GM13976 (cell line): Measurements from ENCODE around the gene INHBA.

Source experiments
- DNase-seq: peaks from one replicate; pipeline ENCODE4 v3.0.0; 2012; ENCODE audit warnings: low spot score
- in situ Hi-C: fragments of 300-500 bp; cut with MboI; formaldehyde crosslinking; loops from one replicate; pipeline ENCODE4 v1.12.0; 2022; ENCODE audit warnings: low sequenced_read_pairs, mixed read lengths, inconsistent platforms; ENCODE audit not compliant: unreplicated experiment
- TF ChIP-seq, protein P1 (sequence below): IDR thresholded peaks from 2 replicates; pipeline ENCODE4 v1.5.1; 2012; ENCODE audit warnings: borderline replicate concordance, mild to moderate bottlenecking; ENCODE audit not compliant: insufficient read depth; ENCODE audit errors: extremely low read depth, missing control alignments, control extremely low read depth

Gene INHBA

DNA sequence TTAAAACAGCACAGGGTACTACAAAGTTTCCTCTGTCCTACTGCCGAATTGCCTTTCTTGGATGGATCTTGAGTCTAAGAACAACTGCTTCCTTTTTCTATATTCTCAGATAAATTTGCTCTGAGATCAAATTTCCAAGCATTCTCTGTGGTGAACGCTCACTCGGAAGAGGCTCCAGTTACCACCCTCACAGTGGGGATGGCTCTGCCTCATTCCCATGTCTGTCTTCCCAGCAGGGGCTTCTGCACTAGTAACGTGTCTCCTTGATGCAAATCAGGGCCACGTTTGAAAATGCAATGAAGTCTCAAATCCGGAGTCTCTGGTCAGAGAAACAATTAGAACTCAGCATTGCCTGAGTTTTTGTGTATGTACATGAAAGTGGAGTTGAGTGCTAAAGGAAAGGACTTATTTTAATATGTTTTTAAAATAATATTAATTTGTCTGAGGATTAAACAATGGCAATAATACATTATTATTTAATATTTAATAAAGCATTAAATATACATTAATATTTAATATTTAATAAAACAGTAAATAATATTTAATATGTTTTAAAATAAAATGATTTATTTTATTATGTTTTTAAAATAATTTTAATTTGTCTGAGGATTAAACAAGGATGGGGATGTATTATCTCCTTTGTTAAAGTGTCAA is 61.8 kb downstream of the INHBA start:
- TF ChIP-seq, protein P1, sequence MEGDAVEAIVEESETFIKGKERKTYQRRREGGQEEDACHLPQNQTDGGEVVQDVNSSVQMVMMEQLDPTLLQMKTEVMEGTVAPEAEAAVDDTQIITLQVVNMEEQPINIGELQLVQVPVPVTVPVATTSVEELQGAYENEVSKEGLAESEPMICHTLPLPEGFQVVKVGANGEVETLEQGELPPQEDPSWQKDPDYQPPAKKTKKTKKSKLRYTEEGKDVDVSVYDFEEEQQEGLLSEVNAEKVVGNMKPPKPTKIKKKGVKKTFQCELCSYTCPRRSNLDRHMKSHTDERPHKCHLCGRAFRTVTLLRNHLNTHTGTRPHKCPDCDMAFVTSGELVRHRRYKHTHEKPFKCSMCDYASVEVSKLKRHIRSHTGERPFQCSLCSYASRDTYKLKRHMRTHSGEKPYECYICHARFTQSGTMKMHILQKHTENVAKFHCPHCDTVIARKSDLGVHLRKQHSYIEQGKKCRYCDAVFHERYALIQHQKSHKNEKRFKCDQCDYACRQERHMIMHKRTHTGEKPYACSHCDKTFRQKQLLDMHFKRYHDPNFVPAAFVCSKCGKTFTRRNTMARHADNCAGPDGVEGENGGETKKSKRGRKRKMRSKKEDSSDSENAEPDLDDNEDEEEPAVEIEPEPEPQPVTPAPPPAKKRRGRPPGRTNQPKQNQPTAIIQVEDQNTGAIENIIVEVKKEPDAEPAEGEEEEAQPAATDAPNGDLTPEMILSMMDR = no peak
- DNase-seq = no peak
- in situ Hi-C loops = no loop called here

DNA sequence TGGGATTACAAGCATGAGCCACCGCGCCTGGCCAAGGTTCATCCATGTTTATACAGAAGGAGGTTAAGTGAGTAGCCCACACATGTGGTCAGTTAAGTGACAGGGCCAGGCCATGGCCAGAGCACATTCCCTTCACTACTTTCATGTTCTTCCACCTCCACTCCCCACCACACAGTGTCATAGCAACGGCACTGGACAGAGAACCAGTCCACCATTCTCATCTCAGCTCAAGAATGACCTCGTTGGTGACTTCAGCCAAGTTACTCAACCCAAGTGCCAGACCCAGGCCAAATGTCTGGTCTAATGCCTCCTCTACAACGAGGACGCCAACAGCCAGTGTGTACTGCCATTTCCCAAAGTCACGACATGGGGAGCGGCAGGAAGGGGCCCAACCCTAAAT is 62.4 kb downstream of the INHBA start:
- TF ChIP-seq, protein P1 = no peak
- DNase-seq = no peak
- in situ Hi-C loops = no loop called here

DNA sequence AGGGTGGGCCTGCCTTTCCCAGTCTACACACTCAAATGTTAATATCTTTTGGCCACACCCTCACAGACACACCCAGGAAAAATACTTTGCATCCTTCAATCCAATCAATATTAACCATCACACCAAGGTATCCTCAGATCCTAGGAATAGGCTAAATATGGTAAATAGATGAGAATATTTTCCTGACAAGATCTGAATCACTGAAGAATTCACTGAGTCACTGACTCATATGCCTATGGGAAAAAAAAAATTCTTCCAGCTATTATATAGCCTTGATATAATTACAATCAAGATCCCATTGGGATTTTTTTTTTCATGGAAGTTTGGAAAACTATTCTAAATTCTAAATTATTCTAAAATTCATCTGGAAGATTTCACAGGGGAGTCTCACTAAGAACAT is 65.8 kb downstream of the INHBA start:
- in situ Hi-C loops = no loop called here
- DNase-seq = no peak

More for the DNA sequence above, 65.8 kb downstream of the INHBA start:
- TF ChIP-seq, protein P1 = no peak
